GM23338 (cell line): Measurements from ENCODE around the gene INPP5A. TPM values are rescaled to one million over a fixed set of nuclear protein-coding genes. Genes with fewer than 3 reads are reported as not detected.

Source experiments
- ATAC-seq: fragments of 200-7000 bp; cut with Tn5 transposase; 3 replicates; pipeline ENCODE4 v1.9.1; 2020
- DNase-seq: peaks from one replicate; pipeline ENCODE4 v3.0.0-alpha.2; 2015; ENCODE audit warnings: low spot score
- H2AFZ ChIP-seq: fragments of 200-600 bp; sonication (generic); 2 replicates; pipeline ENCODE4 v1.8.0; 2016; ENCODE audit warnings: antibody characterized with exemption, mild to moderate bottlenecking, moderate library complexity
- H3F3A ChIP-seq: fragments of 200-600 bp; sonication (generic); replicated peaks from 2 replicates; pipeline ENCODE4 v1.8.0; 2017; ENCODE audit warnings: antibody characterized with exemption, mixed run types, low read depth
- H3K27ac ChIP-seq: fragments of 200-600 bp; sonication (generic); 2 replicates; pipeline ENCODE4 v1.6.1; 2016; ENCODE audit warnings: low read depth
- H3K27me3 ChIP-seq: fragments of 200-600 bp; sonication (generic); 2 replicates; pipeline ENCODE4 v1.8.0; 2016; ENCODE audit warnings: mild to moderate bottlenecking, mixed run types, moderate library complexity; ENCODE audit not compliant: insufficient read depth
- H3K36me3 ChIP-seq: fragments of 200-600 bp; sonication (generic); 2 replicates; pipeline ENCODE4 v1.8.0; 2016; ENCODE audit warnings: mild to moderate bottlenecking; ENCODE audit not compliant: insufficient read depth
- H3K4me1 ChIP-seq: fragments of 200-600 bp; sonication (generic); 2 replicates; pipeline ENCODE4 v1.8.0; 2016; ENCODE audit warnings: mild to moderate bottlenecking, moderate library complexity; ENCODE audit not compliant: insufficient read depth
- H3K4me2 ChIP-seq: fragments of 200-600 bp; sonication (generic); 2 replicates; pipeline ENCODE4 v1.7.1; 2017; ENCODE audit warnings: mixed run types
- H3K4me3 ChIP-seq: fragments of 200-600 bp; sonication (generic); 2 replicates; pipeline ENCODE4 v1.6.1; 2016; ENCODE audit warnings: mixed run types
- H3K79me2 ChIP-seq: fragments of 200-600 bp; sonication (generic); replicated peaks from 2 replicates; pipeline ENCODE4 v1.8.0; 2017; ENCODE audit warnings: mild to moderate bottlenecking; ENCODE audit not compliant: insufficient read depth
- H3K9me2 ChIP-seq: fragments of 200-600 bp; sonication (generic); 2 replicates; pipeline ENCODE4 v1.8.0; 2017; ENCODE audit not compliant: insufficient read depth
- H4K20me1 ChIP-seq: fragments of 200-600 bp; sonication (generic); replicated peaks from 2 replicates; pipeline ENCODE4 v1.8.0; 2017; ENCODE audit warnings: mild to moderate bottlenecking; ENCODE audit not compliant: insufficient read depth
- H3K27ac Mint-ChIP-seq: 2 replicates; pipeline ENCODE4 v1.8.0; 2020; ENCODE audit warnings: inconsistent platforms, mild to moderate bottlenecking, moderate library complexity, mixed read lengths
- H3K27me3 Mint-ChIP-seq: 3 replicates; pipeline ENCODE4 v1.8.0; 2022; ENCODE audit warnings: low read depth, mild to moderate bottlenecking, moderate library complexity, mixed read lengths, inconsistent platforms; ENCODE audit not compliant: insufficient read depth, poor library complexity
- H3K36me3 Mint-ChIP-seq: 3 replicates; pipeline ENCODE4 v1.8.0; 2021; ENCODE audit warnings: low read depth, mild to moderate bottlenecking, inconsistent platforms, moderate library complexity, mixed read lengths
- H3K4me1 Mint-ChIP-seq: 3 replicates; pipeline ENCODE4 v1.8.0; 2020; ENCODE audit warnings: mild to moderate bottlenecking, inconsistent platforms, mixed read lengths
- H3K4me3 Mint-ChIP-seq: 3 replicates; pipeline ENCODE4 v1.8.0; 2021; ENCODE audit warnings: moderate library complexity, mild to moderate bottlenecking, inconsistent platforms, mixed read lengths
- H3K9me3 Mint-ChIP-seq: 3 replicates; pipeline ENCODE4 v1.8.0; 2020; ENCODE audit warnings: moderate library complexity, mild to moderate bottlenecking, inconsistent platforms, mixed read lengths
- CTCF ChIP-seq, 2 experiments: fragments of 200-600 bp in 1 of 2; sonication (generic) in 1 of 2; conservative IDR thresholded peaks; 2 replicates each; pipeline versions ENCODE4 v1.5.1 to v1.6.1; 2016 to 2017; ENCODE audit warnings: antibody characterized with exemption in 2 of 2, low read depth in 2 of 2, mild to moderate bottlenecking in 2 of 2, moderate library complexity in 1 of 2
- EZH2 ChIP-seq: fragments of 200-600 bp; sonication (generic); IDR thresholded peaks from one replicate; pipeline ENCODE4 v1.8.0; 2017; ENCODE audit warnings: antibody characterized with exemption, mild to moderate bottlenecking, low read depth; ENCODE audit not compliant: unreplicated experiment
- EZH2phosphoT487 ChIP-seq: fragments of 200-600 bp; sonication (generic); IDR thresholded peaks from one replicate; pipeline ENCODE4 v1.8.1; 2018; ENCODE audit warnings: antibody characterized with exemption; ENCODE audit not compliant: unreplicated experiment
- JUNB ChIP-seq: IDR thresholded peaks from one replicate; pipeline ENCODE4 v1.6.1; 2016; ENCODE audit warnings: antibody characterized with exemption; ENCODE audit not compliant: unreplicated experiment
- NANOG ChIP-seq: IDR thresholded peaks from 2 replicates; pipeline ENCODE4 v1.6.1; 2016; ENCODE audit warnings: antibody characterized with exemption, borderline replicate concordance
- ZNF462 ChIP-seq: fragments of 250-450 bp; sonication (Bioruptor Pico); IDR thresholded peaks from 2 replicates; pipeline ENCODE4 v1.5.0; 2020; ENCODE audit warnings: mild to moderate bottlenecking, moderate library complexity
- polyA plus RNA-seq: library from polyadenylated mRNA; unstranded; fragments of >200 nt; fragmentation: Nextera tagmentation; extraction: Ambion mirVana; gene quantifications from 2 replicates; pipeline ENCODE4 v1.2.1, GENCODE V29; 2016
- total RNA-seq: library from RNA; depleted of rRNA; stranded (reverse); fragments of >200 nt; shearing (Covaris generic); gene quantifications from 2 replicates; pipeline ENCODE4 v1.2.3, GENCODE V29; 2014

INPP5A gene
- total and polyA plus RNA-seq, 2 experiments from 2014 or later, result 5.9 to 40.6 TPM

DNA sequence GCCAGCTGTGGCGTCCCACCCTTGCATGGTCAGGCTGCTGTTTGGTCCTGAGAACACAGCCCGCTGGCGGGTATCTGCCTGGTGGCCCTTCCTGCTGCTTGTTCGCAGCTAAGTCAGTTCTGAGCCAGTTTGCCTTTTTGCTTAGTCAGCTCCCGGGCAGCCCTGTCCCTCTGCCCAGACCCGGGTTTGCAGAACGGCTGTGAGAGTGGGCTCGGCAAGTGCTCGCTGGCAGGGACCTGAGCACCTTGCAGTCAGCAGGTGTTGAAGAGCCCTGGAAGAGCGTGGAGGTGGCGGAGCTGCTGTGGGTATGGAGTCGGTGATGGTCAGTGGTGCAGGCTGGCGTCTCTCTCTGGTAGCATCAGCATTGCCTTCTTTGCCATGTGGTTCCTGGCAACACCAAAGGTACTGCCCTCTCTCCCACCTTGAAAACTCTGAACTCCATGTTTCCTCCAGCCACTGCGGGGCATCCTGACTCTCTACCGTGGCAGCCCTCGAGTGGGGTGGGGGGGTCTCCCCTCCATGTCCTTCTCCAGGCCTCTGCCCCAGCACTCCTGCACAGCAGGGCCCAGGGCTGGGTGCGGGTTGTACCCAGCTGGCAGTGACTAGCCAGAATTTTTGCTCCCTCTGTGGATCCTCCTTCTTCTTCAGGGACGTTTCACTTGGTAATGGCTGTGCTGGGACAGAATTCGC is 4.6 kb downstream of the INPP5A start (continued):
- no peak for TF ChIP-seq ZNF462
- TF ChIP-seq CTCF (conservative IDR thresholded peaks at IDR 0.05; ENCODE audit: low read depth in 2 of 2), result no peak
- no peak for TF ChIP-seq EZH2phosphoT487
- TF ChIP-seq JUNB, result no peak

GRCh38 chr10:132542819-132543218 is 5.2 kb downstream of the INPP5A start:
- Mint-ChIP-seq H3K4me3 (no peak overlapping the region), H3K4me1 (peaks cover 46% of the 10 kb centered on the region), H3K36me3 (no peaks in the 10 kb centered on the region), H3K27me3 (peaks cover 26% of the 10 kb centered on the region), H3K27ac (no peak overlapping the region), H3K9me3 (no peaks in the 10 kb centered on the region)
- Histone ChIP-seq H3K36me3 (no peaks in the 10 kb centered on the region), H3K4me2 (no peak overlapping the region), H3K4me1 (peaks cover 14% of the 10 kb centered on the region; the same call in 1 of the 2 replicates), H3K27me3 (peaks cover 10% of the 10 kb centered on the region), H3K79me2 (peaks cover 79% of the 10 kb centered on the region), H2AFZ (no peak overlapping the region), H3F3A (no peaks in the 10 kb centered on the region), H3K9me2 (no peaks in the 10 kb centered on the region), H4K20me1 (peaks cover 22% of the 10 kb centered on the region), H3K4me3 (no peak overlapping the region), H3K27ac (no peak overlapping the region)
- ATAC-seq (no peak), DNase-seq (no peak)
- TF ChIP-seq NANOG, result no peak
- TF ChIP-seq EZH2, result no peak
